Lung (tissue), 12 donors: Measurements from ENCODE around the gene RARS1. TPM values are rescaled to one million over a fixed set of nuclear protein-coding genes. Genes with fewer than 3 reads are reported as not detected.
"Not testable (repeated sequence)": the region's sequence is repeated elsewhere in the genome, so short reads cannot be mapped to it uniquely, and the experiment has no call there.

ENCODE experiments used
- ATAC-seq: fragments of 200-7000 bp; cut with Tn5 transposase; one replicate; pipeline ENCODE4 v1.9.1; 2020; ENCODE audit warnings: moderate number of reproducible peaks; ENCODE audit not compliant: insufficient read depth, low FRiP score
- DNase-seq, 3 donors: peaks; one replicate each; pipeline ENCODE4 v3.0.0-alpha.2; 2013 to 2017
- H3K27ac ChIP-seq, 2 donors: one replicate each; pipeline ENCODE4 v1.5.1; 2013; ENCODE audit warnings: mild to moderate bottlenecking in 2 of 2, moderate library complexity in 2 of 2, control low read depth in 1 of 2, inconsistent platforms in 1 of 2, low read depth in 1 of 2, low read length in 1 of 2
- H3K27me3 ChIP-seq, 3 donors: one replicate each; pipeline ENCODE4 v1.5.1; 2013; ENCODE audit warnings: low read length in 2 of 3; ENCODE audit not compliant: control insufficient read depth in 3 of 3, insufficient read depth in 3 of 3
- H3K36me3 ChIP-seq, 4 donors: one replicate each; pipeline ENCODE4 v1.5.1; 2013; ENCODE audit warnings: low read length in 4 of 4, mild to moderate bottlenecking in 1 of 4, moderate library complexity in 1 of 4; ENCODE audit not compliant: control insufficient read depth in 4 of 4, insufficient read depth in 4 of 4
- H3K4me1 ChIP-seq, 5 donors: one replicate each; pipeline ENCODE4 v1.5.1; 2013; ENCODE audit warnings: low read length in 5 of 5, mild to moderate bottlenecking in 2 of 5, moderate library complexity in 1 of 5; ENCODE audit not compliant: control insufficient read depth in 5 of 5, insufficient read depth in 5 of 5
- H3K4me3 ChIP-seq: one replicate; pipeline ENCODE4 v1.5.1; 2013; ENCODE audit warnings: mild to moderate bottlenecking, control low read depth, moderate library complexity
- H3K9ac ChIP-seq, 2 donors: one replicate each; pipeline ENCODE4 v1.5.1; 2013; ENCODE audit warnings: low read length in 2 of 2, control low read depth in 1 of 2; ENCODE audit not compliant: insufficient read depth in 1 of 2
- H3K9me3 ChIP-seq, 4 donors: one replicate each; pipeline ENCODE4 v1.5.1; 2013; ENCODE audit warnings: low read length in 3 of 4, mild to moderate bottlenecking in 1 of 4, moderate library complexity in 1 of 4; ENCODE audit not compliant: control insufficient read depth in 4 of 4, insufficient read depth in 3 of 4
- WGBS, 2 donors: extraction: QIAGEN DNeasy Blood & Tissue Kit; methylation state at CpG; one replicate each; pipeline ENCODE4 v1.1.7; 2013; 5-methylcytosine and 5-hydroxymethylcytosine counted together
- polyA plus RNA-seq, 2 donors: library from polyadenylated mRNA; stranded (reverse); fragments of 200-250 nt; gene quantifications; one replicate each; pipeline ENCODE4 v1.2.1, GENCODE V29; 2013
- total RNA-seq, 2 donors: library from RNA; depleted of rRNA in 1 of 2; stranded (reverse); fragments of >200 nt in 1 of 2; gene quantifications; one replicate each; pipeline ENCODE4 v1.2.1, GENCODE V29; 2014 to 2021
- TF ChIP-seq, protein P1 (sequence below): IDR thresholded peaks from 2 replicates; pipeline ENCODE4 v1.5.1; 2012; ENCODE audit warnings: mild to moderate bottlenecking; ENCODE audit errors: control extremely low read depth, extremely low read depth
- donor health status: control.
- donor health status: control.
- donor health status: Bipolar disorder and iron deficiency.
- donor health status: healthy.
- donor health status: DM: yes; HTN: yes; CAD: no.

The RARS1 gene
- total and polyA plus RNA-seq, 4 donors = 28.5 to 116 (median 47.7) TPM

DNA sequence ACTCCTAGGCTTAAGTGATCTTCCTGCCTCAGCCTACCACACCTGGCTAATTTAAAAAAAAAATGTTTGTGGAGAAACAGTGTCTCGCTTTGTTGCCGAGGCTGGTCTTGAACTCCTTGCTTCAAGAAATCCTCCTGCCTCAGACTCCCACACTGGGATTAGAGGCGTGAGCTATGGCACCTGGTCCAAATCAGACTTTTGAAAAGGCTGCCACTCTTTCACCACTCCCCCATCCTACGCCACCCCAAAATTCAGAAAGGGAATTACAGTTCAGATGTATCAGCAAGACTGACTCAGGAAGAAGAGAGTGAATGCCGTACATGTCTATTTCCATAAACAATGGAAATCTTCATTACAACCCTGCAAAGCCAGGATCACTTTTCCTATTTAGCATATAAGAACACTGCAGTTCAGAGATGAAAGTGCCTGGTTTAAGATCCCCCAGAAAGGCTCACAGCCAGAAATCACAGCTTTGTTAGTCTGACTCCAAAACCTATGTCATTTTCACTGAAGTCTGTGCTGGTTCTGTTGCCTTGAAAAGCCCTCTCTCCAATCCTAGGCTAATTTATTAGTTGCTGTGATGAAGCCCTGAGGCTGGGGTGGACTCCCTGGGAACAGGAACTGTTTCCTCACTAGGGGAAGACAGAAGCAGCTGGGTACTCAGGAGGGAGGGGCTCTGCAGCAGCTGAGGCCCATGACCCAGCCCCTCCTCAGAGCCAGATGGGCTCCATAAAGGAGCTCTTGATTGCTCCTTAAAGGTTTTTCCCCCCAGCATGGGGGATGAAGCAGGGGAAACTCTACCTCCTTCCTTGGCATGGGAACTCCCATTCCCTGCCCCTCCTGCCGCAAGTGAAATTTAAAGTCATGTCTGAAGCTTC, 46.0 kb downstream of the RARS1 start:
- peaks cover 0 to 10% (median 0%) of the 10 kb centered on the region in 4 donors for H3K9me3 ChIP-seq
- no peak overlapping the region for H3K4me3 ChIP-seq
- H3K4me1 ChIP-seq = peaks cover 0 to 8% (median 4%) of the 10 kb centered on the region in 5 donors
- no peak for DNase-seq
- TF ChIP-seq, protein P1, sequence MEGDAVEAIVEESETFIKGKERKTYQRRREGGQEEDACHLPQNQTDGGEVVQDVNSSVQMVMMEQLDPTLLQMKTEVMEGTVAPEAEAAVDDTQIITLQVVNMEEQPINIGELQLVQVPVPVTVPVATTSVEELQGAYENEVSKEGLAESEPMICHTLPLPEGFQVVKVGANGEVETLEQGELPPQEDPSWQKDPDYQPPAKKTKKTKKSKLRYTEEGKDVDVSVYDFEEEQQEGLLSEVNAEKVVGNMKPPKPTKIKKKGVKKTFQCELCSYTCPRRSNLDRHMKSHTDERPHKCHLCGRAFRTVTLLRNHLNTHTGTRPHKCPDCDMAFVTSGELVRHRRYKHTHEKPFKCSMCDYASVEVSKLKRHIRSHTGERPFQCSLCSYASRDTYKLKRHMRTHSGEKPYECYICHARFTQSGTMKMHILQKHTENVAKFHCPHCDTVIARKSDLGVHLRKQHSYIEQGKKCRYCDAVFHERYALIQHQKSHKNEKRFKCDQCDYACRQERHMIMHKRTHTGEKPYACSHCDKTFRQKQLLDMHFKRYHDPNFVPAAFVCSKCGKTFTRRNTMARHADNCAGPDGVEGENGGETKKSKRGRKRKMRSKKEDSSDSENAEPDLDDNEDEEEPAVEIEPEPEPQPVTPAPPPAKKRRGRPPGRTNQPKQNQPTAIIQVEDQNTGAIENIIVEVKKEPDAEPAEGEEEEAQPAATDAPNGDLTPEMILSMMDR = no peak
- peaks cover 0 to 12% (median 12%) of the 10 kb centered on the region in 3 donors for H3K27me3 ChIP-seq
- H3K9ac ChIP-seq = no peak overlapping the region
- H3K27ac ChIP-seq = no peak overlapping the region
- H3K36me3 ChIP-seq = no peaks in the 10 kb centered on the region
- ATAC-seq = no peak
- WGBS, 2 donors = 71 to 72% methylated on average over 6 of the region's 6 CpGs

DNA sequence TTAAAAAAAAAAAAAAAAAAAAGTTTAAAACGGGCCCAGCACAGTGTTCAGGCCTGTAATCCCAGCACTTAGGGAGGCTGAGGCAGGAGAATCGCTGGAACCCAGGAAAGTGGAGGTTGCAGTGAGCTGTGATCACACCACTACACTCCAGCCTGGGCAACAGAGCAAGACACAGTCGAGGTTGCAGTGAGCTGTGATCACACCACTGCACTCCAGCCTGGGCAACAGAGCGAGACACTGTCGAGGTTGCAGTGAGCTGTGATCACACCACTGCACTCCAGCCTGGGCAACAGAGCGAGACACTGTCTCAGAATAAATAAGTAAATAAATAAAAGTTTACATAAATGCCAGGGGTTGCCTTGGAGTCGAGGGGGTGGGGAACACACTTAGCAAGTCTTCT, 48.1 kb downstream of the RARS1 start:
- not testable (repeated sequence) for H3K36me3 ChIP-seq, H3K4me1 ChIP-seq, DNase-seq, H3K4me3 ChIP-seq, H3K27ac ChIP-seq, H3K9ac ChIP-seq, ATAC-seq
- H3K9me3 ChIP-seq = peaks cover 0 to 10% (median 0%) of the 10 kb centered on the region in 4 donors
- WGBS, 2 donors = 83 to 87% methylated on average over 7 of the region's 7 CpGs
- peaks cover 0 to 12% (median 7%) of the 10 kb centered on the region in 3 donors for H3K27me3 ChIP-seq

DNA sequence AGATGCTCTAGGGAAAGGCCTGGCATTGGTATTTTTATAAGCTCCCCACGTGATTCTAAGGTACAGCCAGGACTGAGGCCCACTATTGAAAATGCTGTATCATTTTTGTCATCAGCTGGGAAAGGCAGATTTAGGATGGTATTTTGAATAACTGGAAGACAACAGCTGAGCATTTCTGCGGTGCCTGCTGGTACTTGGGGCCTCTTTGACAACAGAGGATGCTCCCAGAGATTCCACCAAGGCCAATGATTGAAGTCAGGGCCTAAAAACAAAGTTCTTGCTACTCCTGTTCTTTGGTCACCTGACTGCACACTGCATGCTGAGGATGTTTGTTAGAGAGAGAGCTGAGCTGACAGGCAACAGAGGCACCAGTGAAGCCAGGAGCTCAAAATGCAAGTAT, 50.9 kb downstream of the RARS1 start:
- H3K27ac ChIP-seq = no peak overlapping the region
- H3K4me1 ChIP-seq = no peaks in the 10 kb centered on the region
- 56 to 77% methylated on average over 2 of the region's 2 CpGs for WGBS, 2 donors
- H3K9ac ChIP-seq = no peak overlapping the region
- H3K27me3 ChIP-seq = no peaks in the 10 kb centered on the region
- H3K4me3 ChIP-seq = no peak overlapping the region
- DNase-seq (no peak), ATAC-seq (no peak)
- TF ChIP-seq, protein P1 = no peak
- H3K9me3 ChIP-seq = peaks cover 0 to 3% (median 0%) of the 10 kb centered on the region in 4 donors
- H3K36me3 ChIP-seq = no peaks in the 10 kb centered on the region

DNA sequence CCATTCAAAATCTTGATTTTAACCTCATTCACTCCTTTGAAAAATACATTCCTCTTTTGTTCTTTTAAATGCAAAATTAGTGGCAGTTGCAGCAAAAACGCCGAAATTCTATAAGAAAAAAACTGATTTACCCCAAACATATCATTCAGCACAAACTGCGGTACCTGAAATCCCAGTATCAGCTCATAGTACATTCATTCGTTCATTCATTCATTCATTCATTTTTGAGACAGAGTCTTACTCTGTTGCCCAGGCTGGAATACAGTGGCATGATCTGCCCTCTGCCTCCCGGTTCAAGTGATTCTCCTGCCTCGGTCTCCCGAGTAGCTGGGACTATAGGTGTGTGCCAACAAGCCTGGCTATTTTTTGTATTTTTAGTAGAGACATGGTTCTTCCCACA, 63.3 kb downstream of the RARS1 start:
- Histone ChIP-seq H3K36me3 (peaks cover 13 to 22% (median 17%) of the 10 kb centered on the region in 4 donors), H3K27me3 (no peaks in the 10 kb centered on the region), H3K9ac (no peak overlapping the region), H3K9me3 (no peaks in the 10 kb centered on the region), H3K4me3 (no peak overlapping the region), H3K4me1 (peaks cover 0 to 13% (median 0%) of the 10 kb centered on the region in 5 donors), H3K27ac (no peak overlapping the region)
- TF ChIP-seq, protein P1 = no peak
- 95 to 98% methylated on average over 7 of the region's 7 CpGs for WGBS, 2 donors
- no peak for DNase-seq
- no peak for ATAC-seq
